Osteocyte (in vitro differentiated cells): ENCODE data around the gene NAA10. TPM values are rescaled to one million over a fixed set of nuclear protein-coding genes. Genes with fewer than 3 reads are reported as not detected.

Source experiments
- DNase-seq: peaks from one replicate; pipeline ENCODE4 v3.0.0; 2021; ENCODE audit warnings: mixed read lengths; ENCODE audit not compliant: unreplicated experiment; ENCODE audit errors: extremely low spot score
- H3K27ac Mint-ChIP-seq: one replicate; pipeline ENCODE4 v1.8.0; 2021; ENCODE audit warnings: mild to moderate bottlenecking, mixed read lengths; ENCODE audit not compliant: unreplicated experiment
- H3K27me3 Mint-ChIP-seq: one replicate; pipeline ENCODE4 v1.8.0; 2021; ENCODE audit warnings: mixed read lengths; ENCODE audit not compliant: unreplicated experiment
- H3K36me3 Mint-ChIP-seq: one replicate; pipeline ENCODE4 v1.8.0; 2021; ENCODE audit warnings: mixed read lengths; ENCODE audit not compliant: unreplicated experiment
- H3K4me1 Mint-ChIP-seq: one replicate; pipeline ENCODE4 v1.8.0; 2021; ENCODE audit warnings: mixed read lengths; ENCODE audit not compliant: unreplicated experiment
- H3K4me3 Mint-ChIP-seq: one replicate; pipeline ENCODE4 v1.8.0; 2021; ENCODE audit warnings: mild to moderate bottlenecking, moderate library complexity, mixed read lengths; ENCODE audit not compliant: unreplicated experiment
- H3K9me3 Mint-ChIP-seq: one replicate; pipeline ENCODE4 v1.8.0; 2021; ENCODE audit warnings: mixed read lengths; ENCODE audit not compliant: unreplicated experiment
- CTCF ChIP-seq: fragments of 200-600 bp; sonication (generic); IDR thresholded peaks from 2 replicates; pipeline ENCODE4 v1.5.0; 2021; ENCODE audit warnings: antibody characterized with exemption, mild to moderate bottlenecking, moderate library complexity
- total RNA-seq: library from RNA; stranded (reverse); gene quantifications from 2 replicates; pipeline ENCODE4 v1.2.1, GENCODE V29; 2021

Gene NAA10
- total RNA-seq, 1 donor from 2014 or later = 96.6 TPM

- Mint-ChIP-seq H3K4me3 (peak overlapping the region; percentile 67), H3K4me1 (peaks cover 15% of the 10 kb centered on the region)
These were observed 9.9 kb upstream of the NAA10 start for GRCh38 chrX:153944800-153945150.

GRCh38 chrX:153944140-153944799, 9.4 kb upstream of the NAA10 start, which contains the start of gene RENBP:
TSS of gene RENBP (minus strand) at chrX:153944643. CDS start at chrX:153944610, 33 bp downstream.
- DNase-seq = no peak
- H3K36me3 Mint-ChIP-seq = peaks cover 7% of the 10 kb centered on the region
- H3K9me3 Mint-ChIP-seq = no peaks in the 10 kb centered on the region
- no peak for TF ChIP-seq CTCF
- H3K27ac Mint-ChIP-seq = peak within 1 kb of the TSS; percentile 27
- H3K27me3 Mint-ChIP-seq = no peaks in the 10 kb centered on the region
- peaks cover 17% of the 10 kb centered on the region for H3K4me1 Mint-ChIP-seq
- peak within 1 kb of the TSS; percentile 67 for H3K4me3 Mint-ChIP-seq

More at GRCh38 chrX:153944800-153945150, 9.9 kb upstream of the NAA10 start:
- Mint-ChIP-seq H3K27ac (no peak overlapping the region), H3K9me3 (no peaks in the 10 kb centered on the region), H3K36me3 (peaks cover 9% of the 10 kb centered on the region), H3K27me3 (no peaks in the 10 kb centered on the region)
- no peak for TF ChIP-seq CTCF
- DNase-seq = no peak

GRCh38 chrX:153941336-153942252, 6.8 kb upstream of the NAA10 start:
- Mint-ChIP-seq H3K9me3 (no peaks in the 10 kb centered on the region), H3K27ac (no peak overlapping the region), H3K36me3 (no peaks in the 10 kb centered on the region), H3K4me1 (peaks cover 10% of the 10 kb centered on the region), H3K4me3 (no peak overlapping the region), H3K27me3 (no peaks in the 10 kb centered on the region)
- no peak for DNase-seq
- TF ChIP-seq CTCF = no peak

- Mint-ChIP-seq H3K27me3 (no peaks in the 10 kb centered on the region), H3K27ac (no peak overlapping the region), H3K4me1 (peaks cover 10% of the 10 kb centered on the region), H3K9me3 (no peaks in the 10 kb centered on the region), H3K4me3 (no peak overlapping the region), H3K36me3 (no peaks in the 10 kb centered on the region)
- no peak for DNase-seq
- TF ChIP-seq CTCF = no peak
These were observed 4.7 kb upstream of the NAA10 start for GRCh38 chrX:153939573-153939972.

GRCh38 chrX:153938226-153938786, 3.5 kb upstream of the NAA10 start:
- H3K27ac Mint-ChIP-seq = no peak overlapping the region
- TF ChIP-seq CTCF = no peak
- H3K4me3 Mint-ChIP-seq = no peak overlapping the region

More at GRCh38 chrX:153938226-153938786, 3.5 kb upstream of the NAA10 start:
- H3K9me3 Mint-ChIP-seq = no peaks in the 10 kb centered on the region
- peaks cover 15% of the 10 kb centered on the region for H3K4me1 Mint-ChIP-seq
- no peaks in the 10 kb centered on the region for H3K27me3 Mint-ChIP-seq
- DNase-seq = no peak
- H3K36me3 Mint-ChIP-seq = no peaks in the 10 kb centered on the region
